ENCODE measurements around the gene RMP24.

RMP24 gene

GRCh38 chr18:35969676-35970075, 2.8 kb upstream of the RMP24 start:
- peaks cover 12% of the 10 kb centered on the region for H3K36me3 Mint-ChIP-seq (ENCODE audit: insufficient read depth, unreplicated experiment)
- H3K4me3 Mint-ChIP-seq (ENCODE audit: unreplicated experiment): no peak overlapping the region
- ChIA-PET CTCF (interaction anchor here (0.6 to 1.0 kb wide), 4 partner anchors 18 to 1959 kb away, joined by 3 to 4 read pairs (median 3); no protein-coding TSS in a partner anchor), POLR2A (interaction anchor here (0.7 to 1.2 kb wide), 3 partner anchors 159 to 729 kb away, joined by 3 read pairs; partner anchors contain the start of genes ELP2, SLC39A6 and ZNF397)
- BruUV-seq (replicated peaks): no TSS peak
- no peaks in the 10 kb centered on the region for H3K27me3 Mint-ChIP-seq (ENCODE audit: insufficient read depth, unreplicated experiment)
- no peaks in the 10 kb centered on the region for H3K9me3 Mint-ChIP-seq (ENCODE audit: unreplicated experiment)
- TF ChIP-seq, protein P1, sequence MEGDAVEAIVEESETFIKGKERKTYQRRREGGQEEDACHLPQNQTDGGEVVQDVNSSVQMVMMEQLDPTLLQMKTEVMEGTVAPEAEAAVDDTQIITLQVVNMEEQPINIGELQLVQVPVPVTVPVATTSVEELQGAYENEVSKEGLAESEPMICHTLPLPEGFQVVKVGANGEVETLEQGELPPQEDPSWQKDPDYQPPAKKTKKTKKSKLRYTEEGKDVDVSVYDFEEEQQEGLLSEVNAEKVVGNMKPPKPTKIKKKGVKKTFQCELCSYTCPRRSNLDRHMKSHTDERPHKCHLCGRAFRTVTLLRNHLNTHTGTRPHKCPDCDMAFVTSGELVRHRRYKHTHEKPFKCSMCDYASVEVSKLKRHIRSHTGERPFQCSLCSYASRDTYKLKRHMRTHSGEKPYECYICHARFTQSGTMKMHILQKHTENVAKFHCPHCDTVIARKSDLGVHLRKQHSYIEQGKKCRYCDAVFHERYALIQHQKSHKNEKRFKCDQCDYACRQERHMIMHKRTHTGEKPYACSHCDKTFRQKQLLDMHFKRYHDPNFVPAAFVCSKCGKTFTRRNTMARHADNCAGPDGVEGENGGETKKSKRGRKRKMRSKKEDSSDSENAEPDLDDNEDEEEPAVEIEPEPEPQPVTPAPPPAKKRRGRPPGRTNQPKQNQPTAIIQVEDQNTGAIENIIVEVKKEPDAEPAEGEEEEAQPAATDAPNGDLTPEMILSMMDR (IDR thresholded peaks at IDR 0.05; ENCODE audit: unreplicated experiment): no peak
- peaks cover 32% of the 10 kb centered on the region for H3K4me1 Mint-ChIP-seq (ENCODE audit: insufficient read depth, unreplicated experiment)
- H3K27ac Mint-ChIP-seq (ENCODE audit: low read depth, unreplicated experiment): no peak overlapping the region
- intact Hi-C loops (cut with micrococcal nuclease): no loop called here
- no peak for DNase-seq (ENCODE audit: unreplicated experiment)

GRCh38 chr18:35971661-35972196, 750 bp upstream of the RMP24 start:
- POLR2A ChIA-PET: interaction anchor here (0.7 to 2.8 kb wide), 17 partner anchors 10 to 987 kb away, joined by 3 to 22 read pairs (median 3); partner anchors contain the start of genes ELP2, INO80C, MOCOS and SLC39A6
- TF ChIP-seq, protein P1 (IDR thresholded peaks at IDR 0.05; ENCODE audit: unreplicated experiment): no peak
- no peak for DNase-seq (ENCODE audit: unreplicated experiment)

DNA sequence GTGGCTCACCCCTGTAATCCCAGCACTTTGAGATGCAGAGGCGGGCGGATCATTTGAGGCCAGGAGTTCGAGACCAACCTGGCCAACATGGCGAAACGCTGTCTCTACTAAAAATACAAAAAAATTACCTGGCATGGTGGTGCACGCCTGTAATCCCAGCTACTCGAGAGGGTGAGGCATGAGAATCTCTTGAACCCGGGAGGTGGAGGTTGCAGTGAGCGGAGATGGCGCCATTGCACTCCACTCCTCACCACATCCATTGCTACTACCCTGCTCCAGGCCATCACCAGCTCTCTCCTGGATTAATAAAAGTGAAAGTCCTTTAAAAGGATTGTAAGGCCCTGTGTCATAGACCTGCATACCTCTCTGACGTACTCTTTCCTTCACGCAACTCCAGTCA, 1.2 kb downstream of the RMP24 start:
- H3K27ac Mint-ChIP-seq (ENCODE audit: low read depth, unreplicated experiment): peak overlapping the region; percentile 97
- peaks cover 32% of the 10 kb centered on the region for H3K4me1 Mint-ChIP-seq (ENCODE audit: insufficient read depth, unreplicated experiment)
- ChIA-PET POLR2A (interaction anchor here (0.7 to 2.8 kb wide), 8 partner anchors 10 to 849 kb away, joined by 3 to 22 read pairs (median 4); partner anchors contain the start of genes ELP2, RPRD1A and SLC39A6), CTCF (interaction anchor here (0.6 to 1.5 kb wide), 7 partner anchors 10 to 587 kb away, joined by 3 to 7 read pairs (median 4); no protein-coding TSS in a partner anchor)
- no TSS peak for BruUV-seq (replicated peaks)
- no peaks in the 10 kb centered on the region for H3K9me3 Mint-ChIP-seq (ENCODE audit: unreplicated experiment)
- H3K36me3 Mint-ChIP-seq (ENCODE audit: insufficient read depth, unreplicated experiment): peaks cover 52% of the 10 kb centered on the region
- H3K27me3 Mint-ChIP-seq (ENCODE audit: insufficient read depth, unreplicated experiment): no peaks in the 10 kb centered on the region
- no peak for DNase-seq (ENCODE audit: unreplicated experiment)
- intact Hi-C loops (cut with micrococcal nuclease): no loop called here
- peak overlapping the region; percentile 93 for H3K4me3 Mint-ChIP-seq (ENCODE audit: unreplicated experiment)
- TF ChIP-seq, protein P1 (IDR thresholded peaks at IDR 0.05; ENCODE audit: unreplicated experiment): no peak

More at GRCh38 chr18:35971661-35972196, 750 bp upstream of the RMP24 start:
- Mint-ChIP-seq H3K27me3 (ENCODE audit: insufficient read depth, unreplicated experiment) (no peaks in the 10 kb centered on the region), H3K36me3 (ENCODE audit: insufficient read depth, unreplicated experiment) (peaks cover 32% of the 10 kb centered on the region), H3K9me3 (ENCODE audit: unreplicated experiment) (no peaks in the 10 kb centered on the region), H3K27ac (ENCODE audit: low read depth, unreplicated experiment) (peak overlapping the region; percentile 97), H3K4me1 (ENCODE audit: insufficient read depth, unreplicated experiment) (peaks cover 32% of the 10 kb centered on the region), H3K4me3 (ENCODE audit: unreplicated experiment) (peak overlapping the region; percentile 93)
- TSS peak; percentile 74 for BruUV-seq (replicated peaks)
- intact Hi-C loops (cut with micrococcal nuclease): no loop called here
- CTCF ChIA-PET: no interaction called here

DNA sequence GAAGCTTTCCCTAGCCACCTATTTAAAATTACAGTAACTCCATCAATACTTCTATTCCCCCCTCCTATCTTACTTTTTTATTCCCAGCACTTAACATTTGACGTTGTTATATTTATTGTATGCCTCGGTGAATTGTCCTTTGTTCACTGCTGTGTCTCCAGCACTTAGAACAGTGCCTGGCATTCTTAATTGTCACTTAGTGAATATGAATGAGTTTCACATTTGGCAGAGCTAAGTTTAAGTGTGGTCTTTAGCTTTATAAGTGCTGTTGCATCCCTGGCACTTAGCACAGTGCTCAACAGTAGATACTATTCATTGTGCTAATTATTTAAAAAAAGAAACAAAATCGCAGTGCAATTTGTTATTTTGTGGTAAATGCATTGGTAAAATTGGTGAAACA, 1.7 kb downstream of the RMP24 start:
- peak overlapping the region; percentile 97 for H3K27ac Mint-ChIP-seq (ENCODE audit: low read depth, unreplicated experiment)
- no TSS peak for BruUV-seq (replicated peaks)
- TF ChIP-seq, protein P1 (IDR thresholded peaks at IDR 0.05; ENCODE audit: unreplicated experiment): no peak

More for the DNA sequence above, 1.7 kb downstream of the RMP24 start:
- H3K36me3 Mint-ChIP-seq (ENCODE audit: insufficient read depth, unreplicated experiment): peaks cover 57% of the 10 kb centered on the region
- CTCF ChIA-PET: interaction anchor here (0.6 to 1.5 kb wide), 3 partner anchors 20 to 588 kb away, joined by 3 to 7 read pairs (median 4); no protein-coding TSS in a partner anchor
- no peaks in the 10 kb centered on the region for H3K27me3 Mint-ChIP-seq (ENCODE audit: insufficient read depth, unreplicated experiment)
- peaks cover 32% of the 10 kb centered on the region for H3K4me1 Mint-ChIP-seq (ENCODE audit: insufficient read depth, unreplicated experiment)
- no peak for DNase-seq (ENCODE audit: unreplicated experiment)
- peak overlapping the region; percentile 93 for H3K4me3 Mint-ChIP-seq (ENCODE audit: unreplicated experiment)
- intact Hi-C loops (cut with micrococcal nuclease): no loop called here
- no peaks in the 10 kb centered on the region for H3K9me3 Mint-ChIP-seq (ENCODE audit: unreplicated experiment)
- POLR2A ChIA-PET: interaction anchor here (2.5 to 2.8 kb wide), 2 partner anchors 9 to 155 kb away, joined by 13 to 22 read pairs; partner anchors contain the start of genes ELP2 and SLC39A6
